Hepatocyte (in vitro differentiated cells): Measurements from ENCODE around the gene HEPACAM. TPM values are rescaled to one million over a fixed set of nuclear protein-coding genes. Genes with fewer than 3 reads are reported as not detected.

Experiments used
- DNase-seq: peaks from one replicate; pipeline ENCODE4 v3.0.0-alpha.2; 2016; ENCODE audit warnings: low spot score
- H2AFZ ChIP-seq: fragments of 200-600 bp; sonication (generic); 2 replicates; pipeline ENCODE4 v1.6.0; 2016; ENCODE audit warnings: antibody characterized with exemption, mild to moderate bottlenecking
- H3K27ac ChIP-seq: fragments of 200-600 bp; sonication (generic); 2 replicates; pipeline ENCODE4 v1.5.1; 2016; ENCODE audit warnings: mild to moderate bottlenecking
- H3K27me3 ChIP-seq: fragments of 200-600 bp; sonication (generic); 2 replicates; pipeline ENCODE4 v1.6.1; 2016
- H3K36me3 ChIP-seq: fragments of 200-600 bp; sonication (generic); replicated peaks from 2 replicates; pipeline ENCODE4 v1.5.1; 2016; ENCODE audit warnings: low read depth; ENCODE audit not compliant: insufficient read depth
- H3K4me1 ChIP-seq: fragments of 200-600 bp; sonication (generic); 2 replicates; pipeline ENCODE4 v1.5.1; 2016; ENCODE audit warnings: mild to moderate bottlenecking, moderate library complexity; ENCODE audit not compliant: insufficient read depth
- H3K4me2 ChIP-seq: fragments of 200-600 bp; sonication (generic); 2 replicates; pipeline ENCODE4 v1.6.0; 2016
- H3K4me3 ChIP-seq: fragments of 200-600 bp; sonication (generic); 2 replicates; pipeline ENCODE4 v1.5.1; 2016; ENCODE audit warnings: mild to moderate bottlenecking
- H3K79me2 ChIP-seq: fragments of 200-600 bp; sonication (generic); 2 replicates; pipeline ENCODE4 v1.6.0; 2017; ENCODE audit warnings: mild to moderate bottlenecking
- H3K9me2 ChIP-seq: fragments of 200-600 bp; sonication (generic); replicated peaks from 2 replicates; pipeline ENCODE4 v1.6.0; 2017; ENCODE audit warnings: mild to moderate bottlenecking; ENCODE audit not compliant: insufficient read depth
- H3K9me3 ChIP-seq: fragments of 200-600 bp; sonication (generic); 2 replicates; pipeline ENCODE4 v1.5.1; 2016; ENCODE audit warnings: low read depth, mild to moderate bottlenecking
- H4K20me1 ChIP-seq: fragments of 200-600 bp; sonication (generic); 2 replicates; pipeline ENCODE4 v1.6.0; 2016; ENCODE audit warnings: mild to moderate bottlenecking; ENCODE audit not compliant: insufficient read depth, poor library complexity, severe bottlenecking
- CTCF ChIP-seq: fragments of 200-600 bp; sonication (generic); IDR thresholded peaks from 2 replicates; pipeline ENCODE4 v1.5.1; 2016; ENCODE audit warnings: antibody characterized with exemption, mild to moderate bottlenecking; ENCODE audit not compliant: poor library complexity
- EZH2 ChIP-seq: fragments of 200-600 bp; sonication (generic); IDR thresholded peaks from 2 replicates; pipeline ENCODE4 v1.6.1; 2016; ENCODE audit warnings: antibody characterized with exemption, mild to moderate bottlenecking, borderline replicate concordance
- EZH2phosphoT487 ChIP-seq: fragments of 200-600 bp; sonication (generic); IDR thresholded peaks from one replicate; pipeline ENCODE4 v1.6.1; 2018; ENCODE audit warnings: antibody characterized with exemption, mild to moderate bottlenecking, low read depth, moderate library complexity; ENCODE audit not compliant: unreplicated experiment, severe bottlenecking
- WGBS: methylation state at CpG from one replicate; pipeline ENCODE4 v1.1.6; 2016; ENCODE audit warnings: low lambda C conversion rate; ENCODE audit errors: missing lambda C conversion rate; 5-methylcytosine and 5-hydroxymethylcytosine counted together
- polyA plus RNA-seq: library from polyadenylated mRNA; unstranded; fragments of >200 nt; fragmentation: Nextera tagmentation; extraction: Ambion mirVana; gene quantifications from 2 replicates; pipeline ENCODE4 v1.2.1, GENCODE V29; 2016
- total RNA-seq: library from RNA; depleted of rRNA; stranded (reverse); fragments of >200 nt; gene quantifications from 2 replicates; pipeline ENCODE4 v1.2.3, GENCODE V29; 2014

The HEPACAM gene
- total and polyA plus RNA-seq, 2 experiments from 2014 or later, result 0.07 TPM; not detected in 1

- Histone ChIP-seq H3K4me2 (no peak overlapping the region), H3K27ac (no peak overlapping the region), H3K4me3 (no peak overlapping the region), H3K9me3 (no peaks in the 10 kb centered on the region), H3K4me1 (no peaks in the 10 kb centered on the region), H3K27me3 (peaks cover 58% of the 10 kb centered on the region), H3K36me3 (no peaks in the 10 kb centered on the region), H2AFZ (no peak overlapping the region), H4K20me1 (no peaks in the 10 kb centered on the region), H3K9me2 (no peaks in the 10 kb centered on the region), H3K79me2 (no peaks in the 10 kb centered on the region)
- DNase-seq, result no peak
- WGBS, result 84% methylated on average over 8 of the region's 8 CpGs
- TF ChIP-seq EZH2phosphoT487 (no peak), EZH2 (no peak), CTCF (no peak)
Observed at GRCh38 chr11:124873951-124874350, 61.9 kb downstream of the HEPACAM start.

- H3K79me2 ChIP-seq, result no peaks in the 10 kb centered on the region
- no peaks in the 10 kb centered on the region for H3K9me2 ChIP-seq
- peaks cover 71% of the 10 kb centered on the region for H3K27me3 ChIP-seq
- WGBS, result 38% methylated on average over 9 of the region's 9 CpGs
- H3K9me3 ChIP-seq, result no peaks in the 10 kb centered on the region
- H2AFZ ChIP-seq, result no peak overlapping the region
- no peak for TF ChIP-seq CTCF
- TF ChIP-seq EZH2phosphoT487, result no peak
- TF ChIP-seq EZH2, result no peak
- no peak for DNase-seq
- H3K4me2 ChIP-seq, result no peak overlapping the region
- no peak overlapping the region for H3K27ac ChIP-seq
- H3K4me3 ChIP-seq, result no peak overlapping the region
- no peaks in the 10 kb centered on the region for H3K4me1 ChIP-seq
- no peaks in the 10 kb centered on the region for H3K36me3 ChIP-seq
- no peaks in the 10 kb centered on the region for H4K20me1 ChIP-seq
Observed at GRCh38 chr11:124872741-124873140, 63.1 kb downstream of the HEPACAM start.

- Histone ChIP-seq H3K27me3 (peaks cover 75% of the 10 kb centered on the region), H4K20me1 (no peaks in the 10 kb centered on the region), H2AFZ (no peak overlapping the region), H3K27ac (no peak overlapping the region), H3K9me2 (no peaks in the 10 kb centered on the region), H3K79me2 (no peaks in the 10 kb centered on the region), H3K4me3 (no peak overlapping the region), H3K36me3 (no peaks in the 10 kb centered on the region), H3K4me2 (no peak overlapping the region), H3K4me1 (no peaks in the 10 kb centered on the region), H3K9me3 (no peaks in the 10 kb centered on the region)
- TF ChIP-seq CTCF (no peak), EZH2phosphoT487 (no peak), EZH2 (no peak)
- 78% methylated on average over 8 of the region's 8 CpGs for WGBS
- DNase-seq, result no peak
Observed at GRCh38 chr11:124872280-124872679, 63.6 kb downstream of the HEPACAM start.

- H3K9me2 ChIP-seq, result no peaks in the 10 kb centered on the region
- DNase-seq, result no peak
Observed at GRCh38 chr11:124870430-124870829, 65.4 kb downstream of the HEPACAM start.

More at GRCh38 chr11:124870430-124870829, 65.4 kb downstream of the HEPACAM start:
- Histone ChIP-seq H3K4me2 (no peak overlapping the region), H3K27me3 (peaks cover 92% of the 10 kb centered on the region), H3K27ac (no peak overlapping the region), H4K20me1 (no peaks in the 10 kb centered on the region), H2AFZ (no peak overlapping the region), H3K79me2 (no peaks in the 10 kb centered on the region), H3K4me3 (no peak overlapping the region), H3K4me1 (peaks cover 10% of the 10 kb centered on the region), H3K36me3 (no peaks in the 10 kb centered on the region), H3K9me3 (no peaks in the 10 kb centered on the region)
- 86% methylated on average over 7 of the region's 7 CpGs for WGBS
- TF ChIP-seq EZH2, result no peak
- TF ChIP-seq EZH2phosphoT487, result no peak
- TF ChIP-seq CTCF, result no peak
